ENCODE results near the gene SLC25A24.
"Not testable (repeated sequence)": the region's sequence is repeated elsewhere in the genome, so short reads cannot be mapped to it uniquely, and the experiment has no call there.

The SLC25A24 gene

DNA sequence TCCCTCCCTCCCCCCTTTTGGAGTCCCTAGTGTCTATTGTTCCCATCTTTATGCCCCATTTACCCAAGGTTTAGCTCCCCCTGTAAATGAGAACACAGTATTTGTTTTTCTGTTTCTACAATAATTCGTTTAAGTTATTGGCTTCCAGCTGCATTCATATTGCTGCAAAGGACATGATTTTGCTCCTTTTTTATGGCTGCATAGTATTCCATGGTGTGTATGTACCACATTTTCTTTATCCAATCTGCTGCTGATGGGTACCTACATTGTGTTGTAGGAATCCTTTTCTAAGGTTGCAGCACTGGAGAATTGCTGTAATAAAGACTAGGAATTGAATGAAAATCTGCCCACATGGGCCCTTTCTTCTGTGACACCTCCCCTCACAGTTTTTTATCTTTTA, 6.8 kb downstream of the SLC25A24 start:
- DNase-seq = no peak

DNA sequence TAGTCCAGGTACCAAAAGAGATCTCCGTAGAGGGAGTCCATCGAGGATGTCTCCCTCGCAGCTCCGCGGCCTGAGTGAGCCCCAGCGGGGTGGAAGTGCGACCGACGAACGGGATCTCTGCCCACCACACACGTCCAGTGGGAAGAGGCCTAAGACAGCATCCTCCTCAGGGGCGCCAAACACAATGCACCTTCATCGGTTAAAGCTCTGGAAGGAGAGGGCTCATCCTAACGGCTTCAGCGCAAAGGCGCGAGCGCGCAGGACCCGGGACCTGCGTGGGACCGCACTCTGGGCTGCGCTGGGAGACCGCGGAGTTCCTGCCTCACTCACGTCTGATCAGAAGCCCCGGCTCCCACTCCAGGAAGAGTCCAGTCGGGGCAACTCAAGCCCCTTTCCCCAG, 7.6 kb downstream of the SLC25A24 start:
- DNase-seq = no peak

DNA sequence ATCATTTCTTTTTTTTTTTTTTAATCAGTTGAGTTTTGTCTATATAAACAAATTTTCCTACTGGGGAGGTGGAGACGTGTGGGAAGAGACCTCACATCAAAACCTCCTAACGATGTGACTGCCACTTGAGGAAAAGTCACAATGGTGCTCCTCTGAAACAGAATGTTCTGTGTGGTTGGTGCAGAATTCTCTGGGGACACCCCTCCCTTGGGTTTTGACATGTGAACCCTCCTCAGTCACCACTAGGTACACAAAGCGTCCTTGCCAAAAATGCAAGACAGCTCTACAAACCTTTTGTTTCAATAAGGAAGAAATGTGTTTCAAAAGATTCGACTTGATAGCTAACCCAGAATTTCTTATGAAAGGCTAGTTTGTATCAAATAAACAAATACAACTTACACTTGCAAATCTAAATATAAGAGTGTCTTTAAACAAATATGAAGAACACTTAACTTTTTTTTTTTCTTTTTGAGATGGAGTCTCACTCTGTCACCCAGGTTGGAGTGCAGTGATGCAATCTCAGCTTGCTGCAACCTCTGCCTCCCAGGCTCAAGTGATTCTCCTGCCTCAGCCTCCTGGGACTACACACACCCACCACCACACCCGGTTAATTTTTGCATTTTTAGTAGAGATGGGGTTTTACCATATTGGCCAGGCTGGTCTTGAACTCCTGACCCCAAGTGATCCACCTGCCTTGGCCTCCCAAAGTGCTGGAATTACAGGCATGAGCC, 9.3 kb downstream of the SLC25A24 start:
- no peak for DNase-seq

DNA sequence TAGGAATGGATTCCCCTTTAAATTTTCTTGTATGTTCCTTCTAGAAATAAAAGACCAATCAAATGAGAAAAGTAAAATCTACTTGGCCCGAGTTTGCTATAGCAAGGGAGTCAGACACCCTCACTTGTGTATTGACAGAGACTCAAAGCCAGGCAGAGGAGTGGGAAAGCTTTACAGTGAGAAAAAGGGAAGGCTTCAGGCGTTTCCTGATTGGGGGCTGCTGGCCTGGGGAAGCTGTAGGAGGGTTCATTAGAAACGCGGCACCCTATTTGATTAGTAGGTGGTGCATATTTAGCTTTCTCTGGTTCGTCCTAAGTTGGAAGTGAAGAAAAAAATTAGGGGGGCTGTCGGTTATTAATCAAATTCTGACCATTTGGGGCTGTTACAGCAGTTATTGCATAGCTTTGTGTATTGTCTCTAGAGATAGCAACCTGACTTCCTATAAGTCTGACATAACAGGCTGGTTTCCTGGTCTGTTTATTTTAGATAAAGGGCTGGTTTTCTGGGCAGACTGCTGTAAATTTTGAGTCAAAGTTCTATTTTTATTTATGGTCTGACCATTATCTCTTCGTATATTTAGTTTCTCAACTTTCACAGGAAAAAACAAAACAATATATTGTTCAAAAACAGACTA, 10.0 kb downstream of the SLC25A24 start:
- DNase-seq = no peak

DNA sequence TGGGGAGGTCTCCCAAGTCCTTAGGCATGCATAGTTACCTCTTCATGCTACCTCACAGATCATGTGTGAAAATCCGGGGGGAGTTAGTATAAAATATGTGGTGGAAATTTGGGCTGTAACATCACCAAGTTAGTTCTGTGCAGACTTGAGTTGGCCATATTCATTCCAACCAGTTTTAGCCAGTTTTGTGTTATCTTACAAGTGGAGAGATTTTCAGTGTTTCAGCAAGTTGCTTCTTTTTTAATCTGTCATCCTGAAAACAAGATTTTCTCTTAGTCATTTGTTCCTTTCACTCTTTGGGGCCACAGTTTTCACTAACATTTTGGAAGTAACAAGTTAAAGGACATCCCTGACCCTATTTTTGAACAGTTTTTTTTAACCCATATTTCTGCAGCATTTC, 11.3 kb downstream of the SLC25A24 start:
- no peak for DNase-seq

DNA sequence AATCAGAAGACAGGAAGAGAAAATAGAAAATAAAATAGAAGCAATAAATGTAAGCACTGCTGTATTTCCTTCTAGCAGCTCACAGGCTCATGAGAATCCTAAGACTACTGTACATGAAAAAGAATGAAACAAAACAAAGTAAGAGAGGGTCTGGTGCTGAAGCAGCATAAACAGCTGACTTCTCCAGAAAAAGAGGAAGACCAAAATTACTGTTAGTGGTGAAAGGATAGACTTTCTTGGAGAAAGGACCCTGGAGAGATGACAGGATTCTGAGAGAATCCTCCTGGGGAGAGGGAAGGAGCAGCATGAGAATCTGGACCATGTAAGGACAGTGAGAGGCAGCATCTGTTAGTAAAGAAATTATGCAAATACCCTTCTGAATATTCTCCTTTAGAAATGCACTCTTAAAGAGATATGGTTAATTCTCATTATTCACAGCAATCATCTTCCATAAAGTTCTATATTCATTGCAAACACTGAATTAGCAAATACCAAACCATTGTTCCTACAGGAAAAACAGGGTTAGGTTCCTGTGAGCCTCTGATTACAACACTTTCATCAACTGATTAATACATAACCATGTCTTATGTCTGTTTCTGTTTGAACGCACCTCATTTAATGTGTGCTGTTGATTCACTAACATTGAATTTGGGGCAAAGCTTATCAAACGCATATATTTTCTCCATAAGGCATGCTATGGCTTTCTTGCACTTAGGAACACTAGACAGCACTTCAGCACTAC, 17.0 kb downstream of the SLC25A24 start:
- DNase-seq = no peak

DNA sequence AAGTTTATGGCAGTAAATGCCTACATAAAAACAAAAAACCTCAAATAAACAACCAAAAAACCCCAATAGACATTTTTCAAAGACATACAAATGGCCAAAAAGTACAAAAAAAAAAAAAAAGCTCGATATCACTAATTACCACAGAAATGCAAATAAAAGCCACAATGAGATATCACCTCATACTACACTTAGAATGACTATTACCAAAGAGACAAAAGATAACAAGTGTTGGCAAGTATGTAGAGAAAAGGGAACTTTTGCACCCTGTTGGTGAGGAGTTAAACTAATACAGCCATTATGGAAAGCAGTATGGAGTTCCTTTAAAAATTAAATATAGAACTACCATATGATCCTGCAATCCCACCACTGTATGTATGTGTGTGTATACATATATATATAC, 21.1 kb downstream of the SLC25A24 start:
- no peak for DNase-seq

DNA sequence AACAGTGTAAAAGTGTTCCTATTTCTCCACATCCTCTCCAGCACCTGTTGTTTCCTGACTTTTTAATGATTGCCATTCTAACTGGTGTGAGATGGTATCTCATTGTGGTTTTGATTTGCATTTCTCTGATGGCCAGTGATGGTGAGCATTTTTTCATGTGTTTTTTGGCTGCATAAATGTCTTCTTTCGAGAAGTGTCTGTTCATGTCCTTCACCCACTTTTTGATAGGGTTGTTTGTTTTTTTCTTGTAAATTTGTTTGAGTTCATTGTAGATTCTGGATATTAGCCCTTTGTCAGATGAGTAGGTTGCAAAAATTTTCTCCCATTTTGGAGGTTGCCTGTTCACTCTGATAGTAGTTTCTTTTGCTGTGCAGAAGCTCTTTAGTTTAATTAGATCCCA, 37.7 kb downstream of the SLC25A24 start:
- DNase-seq = not testable (repeated sequence)

DNA sequence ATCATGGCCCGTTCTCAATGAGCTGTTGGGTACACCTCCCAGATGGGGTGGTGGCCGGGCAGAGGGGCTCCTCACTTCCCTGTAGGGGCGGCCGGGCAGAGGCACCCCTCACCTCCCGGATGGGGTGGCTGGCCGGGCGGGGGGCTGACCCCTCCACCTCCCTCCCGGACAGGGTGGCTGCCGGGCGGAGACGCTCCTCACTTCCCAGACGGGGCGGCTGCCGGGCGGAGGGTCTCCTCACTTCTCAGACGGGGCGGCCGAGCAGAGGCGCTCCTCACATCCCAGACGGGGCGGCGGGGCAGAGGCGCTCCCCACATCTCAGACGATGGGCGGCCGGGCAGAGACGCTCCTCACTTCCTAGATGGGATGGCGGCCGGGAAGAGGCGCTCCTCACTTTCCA, 40.2 kb downstream of the SLC25A24 start:
- not testable (repeated sequence) for DNase-seq

DNA sequence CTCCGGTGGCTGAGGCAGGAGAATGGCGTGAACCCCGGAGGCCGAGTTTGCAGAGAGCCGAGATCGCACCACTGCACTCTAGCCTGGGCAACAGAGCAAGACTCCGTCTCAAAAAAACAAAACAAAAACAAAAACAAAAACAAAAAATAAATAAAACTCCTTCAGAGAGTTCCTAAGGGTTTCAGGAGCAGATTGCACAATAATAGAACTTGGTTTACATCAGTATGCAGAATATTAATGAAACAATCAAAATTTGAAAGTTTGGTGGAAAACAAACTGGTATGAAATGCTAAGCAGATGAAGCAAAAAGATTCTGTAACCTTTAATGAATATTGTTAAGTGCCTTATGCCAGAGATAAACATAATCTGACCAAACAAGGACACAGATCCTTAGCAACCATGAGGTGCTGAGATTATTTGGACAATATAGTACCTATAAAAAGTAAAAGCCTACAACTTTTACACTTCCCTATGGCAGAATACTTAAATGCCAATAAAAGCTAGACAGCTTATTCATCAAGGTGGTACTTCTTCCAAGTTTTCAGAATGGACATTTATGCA, 41.2 kb downstream of the SLC25A24 start:
- no peak for DNase-seq

DNA sequence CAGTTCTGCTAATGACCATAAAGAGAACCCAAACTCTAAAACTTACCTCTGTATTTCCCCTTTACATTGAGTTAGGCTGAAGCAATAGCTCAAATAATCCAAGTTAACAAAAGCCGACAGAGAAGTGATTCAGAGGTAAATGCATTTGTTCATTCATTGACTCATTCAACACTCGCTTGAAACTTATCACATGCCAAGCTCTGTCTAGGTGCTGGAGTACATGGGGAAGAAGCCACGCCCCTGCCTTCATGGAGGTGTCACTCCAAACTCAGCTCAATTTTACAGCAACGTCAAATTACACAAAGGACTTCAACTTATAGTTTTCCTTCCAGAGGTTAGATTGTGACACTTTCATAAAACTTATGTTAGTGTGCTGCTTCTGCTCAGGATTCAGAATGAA, 45.8 kb downstream of the SLC25A24 start:
- DNase-seq = no peak

DNA sequence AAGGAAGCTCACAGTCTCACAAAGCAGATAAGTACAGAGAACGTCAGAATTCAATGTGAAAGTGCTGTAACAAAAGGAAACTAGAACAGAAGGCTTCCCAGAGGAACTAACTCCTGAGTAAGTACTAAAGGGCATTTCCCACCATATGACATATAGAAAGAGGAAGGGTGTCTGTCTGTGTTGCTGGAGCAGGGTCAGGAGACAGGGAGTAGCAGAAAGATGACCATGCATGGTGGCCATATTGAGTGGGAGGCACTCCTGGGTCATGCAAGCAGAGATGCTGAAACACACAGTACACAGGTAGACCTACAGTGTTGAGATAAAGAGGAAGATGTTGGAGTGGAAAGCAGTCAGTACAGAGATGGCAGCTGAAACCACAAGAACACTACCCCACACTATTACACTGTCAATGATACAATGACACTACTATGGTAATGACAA, 47.3 kb downstream of the SLC25A24 start:
- DNase-seq = no peak

DNA sequence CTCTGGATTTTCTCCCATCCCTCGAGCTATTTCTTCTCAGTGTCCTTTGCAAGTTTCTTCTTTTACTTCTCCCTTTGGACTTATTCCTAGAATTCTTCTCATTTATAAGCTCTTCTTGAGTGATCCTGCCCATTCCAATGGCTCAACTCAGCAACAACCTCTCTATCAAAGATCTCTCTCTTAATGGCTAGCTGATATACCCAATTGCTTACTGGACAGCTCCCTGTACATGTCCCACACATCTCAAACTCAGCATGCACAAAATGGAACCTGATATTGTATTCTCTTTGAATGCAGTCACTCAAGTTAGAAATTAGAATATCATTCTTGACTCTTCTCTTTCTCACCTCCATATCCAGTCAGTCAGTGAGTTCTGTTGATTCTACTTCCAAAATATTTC, 48.6 kb downstream of the SLC25A24 start:
- DNase-seq = no peak

DNA sequence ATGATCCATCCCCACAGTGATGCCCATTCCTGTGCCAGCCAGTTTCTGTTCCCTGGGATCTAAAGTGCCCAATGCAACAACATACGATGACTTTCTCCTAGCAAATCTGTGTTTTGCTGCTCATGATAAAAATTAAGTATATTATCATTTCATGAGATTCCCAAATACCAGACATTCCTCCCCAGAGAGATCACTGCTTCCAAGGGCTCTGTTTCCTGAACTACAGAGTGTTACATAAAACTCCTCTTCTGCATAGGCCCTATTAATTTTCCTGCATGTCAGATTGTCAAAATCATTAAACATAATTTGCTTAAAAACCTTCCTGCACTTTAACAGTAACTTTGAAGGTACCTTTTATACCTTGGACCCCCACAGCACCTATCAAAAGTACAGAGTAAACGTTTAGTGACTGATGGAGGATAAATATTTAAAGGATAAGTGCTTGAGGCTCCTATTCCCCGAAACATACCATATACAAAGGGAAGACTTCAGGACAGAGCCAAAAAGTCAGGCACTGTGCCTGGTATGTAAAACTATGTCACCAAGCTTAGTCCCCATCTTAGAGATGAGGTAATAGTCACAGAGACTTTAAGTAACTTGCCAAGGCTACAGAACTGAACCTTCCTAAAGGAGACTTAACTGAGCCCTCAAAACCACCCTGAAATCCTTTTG, 50.2 kb downstream of the SLC25A24 start:
- DNase-seq = no peak

DNA sequence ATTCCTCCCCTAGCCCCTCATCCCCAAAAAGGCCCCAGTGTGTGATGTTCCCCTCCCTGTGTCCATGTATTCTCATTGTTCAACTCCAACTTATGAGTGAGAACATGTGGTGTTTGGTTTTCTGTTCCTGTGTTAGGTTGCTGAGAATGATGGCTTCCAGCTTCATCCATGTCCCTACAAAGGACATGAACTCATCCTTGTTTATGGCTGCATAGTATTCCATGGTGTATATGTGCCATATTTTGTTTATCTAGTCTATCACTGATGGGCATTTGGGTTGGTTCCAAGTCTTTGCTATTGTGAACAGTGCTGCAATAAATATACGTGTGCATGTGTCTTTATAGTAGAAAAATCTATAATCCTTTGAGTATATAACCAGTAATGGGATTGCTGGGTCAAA, 55.6 kb downstream of the SLC25A24 start:
- DNase-seq = not testable (repeated sequence)

DNA sequence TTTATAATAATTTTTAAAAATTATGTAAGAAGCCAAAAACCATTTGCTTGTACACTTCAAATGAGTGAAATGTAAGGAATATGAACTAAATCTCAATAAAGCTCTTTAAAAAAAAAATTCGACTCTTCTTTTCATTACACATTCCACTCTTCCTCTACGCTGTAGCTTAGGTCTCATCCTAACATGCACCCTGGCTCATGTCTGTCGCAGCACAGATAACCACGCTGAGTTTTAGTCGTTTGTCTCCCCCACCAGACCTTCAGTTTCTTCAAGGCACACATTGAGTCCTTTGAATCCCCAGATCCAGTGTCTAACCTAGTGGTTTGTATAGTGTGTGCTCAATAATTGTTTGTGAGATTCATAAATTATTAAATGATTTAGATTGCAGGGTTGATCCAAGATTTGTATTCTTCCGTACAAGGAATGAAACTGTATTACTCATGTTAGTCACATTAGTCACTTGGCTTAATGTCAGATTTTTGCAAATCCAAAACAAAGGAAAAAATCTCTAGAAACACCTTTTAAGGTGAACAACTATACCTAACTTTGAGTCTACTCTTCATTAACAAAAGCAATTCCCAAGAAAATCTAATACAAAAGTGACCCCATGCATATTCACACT, 57.3 kb downstream of the SLC25A24 start:
- DNase-seq = no peak

DNA sequence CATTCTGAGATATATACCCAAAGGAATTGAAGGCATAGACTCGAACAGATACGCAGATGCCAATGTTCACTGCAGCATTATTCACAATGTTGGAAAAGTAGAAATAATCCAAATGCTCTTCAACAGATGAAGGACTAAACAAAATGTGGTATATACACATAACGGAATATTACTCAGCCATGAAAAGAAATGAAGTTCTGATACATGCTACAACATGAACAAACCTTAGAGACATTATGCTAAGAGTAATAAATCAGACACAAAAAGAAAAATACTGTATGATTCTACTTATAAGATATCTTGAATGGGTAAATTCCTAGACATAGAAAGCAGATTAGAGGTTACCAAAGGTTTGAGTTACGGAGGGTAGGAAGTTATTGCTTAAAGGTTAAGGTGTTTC, 57.9 kb downstream of the SLC25A24 start:
- DNase-seq = no peak

DNA sequence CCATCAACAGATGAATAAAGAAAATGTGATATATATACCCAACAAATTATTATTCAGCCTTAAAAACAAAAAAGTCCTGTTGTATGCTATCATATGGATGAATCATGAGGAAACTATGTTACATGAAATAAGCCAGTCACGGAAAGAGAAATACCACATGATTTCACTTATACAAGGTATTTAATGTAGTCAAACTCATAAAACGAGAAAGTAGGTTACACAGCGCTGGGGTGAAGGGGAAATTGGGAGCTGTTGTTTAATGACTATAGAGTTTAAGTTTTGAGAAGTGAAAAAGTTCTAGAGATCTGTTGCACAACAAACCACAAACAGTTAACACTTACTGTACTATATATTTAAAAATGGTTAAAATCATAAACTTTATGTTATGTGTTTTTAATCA, 58.5 kb downstream of the SLC25A24 start:
- DNase-seq = no peak

DNA sequence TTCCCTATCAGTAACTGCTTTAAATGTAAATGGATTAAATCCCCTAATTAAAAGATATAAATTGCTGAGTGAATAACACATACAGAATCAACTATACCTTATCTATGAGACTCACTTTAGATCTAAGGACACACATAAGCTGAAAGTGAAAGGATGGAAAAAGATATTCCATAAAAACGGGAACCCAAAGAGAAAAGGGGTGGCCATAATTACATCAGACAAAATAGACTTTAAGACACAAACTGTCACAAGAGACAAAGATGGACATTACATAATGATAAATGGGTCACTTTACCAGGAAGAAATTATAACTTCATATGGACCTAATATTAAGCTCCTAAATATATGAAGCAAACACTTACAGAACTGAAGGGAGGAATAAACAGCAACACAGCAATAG, 59.2 kb downstream of the SLC25A24 start:
- DNase-seq = no peak

DNA sequence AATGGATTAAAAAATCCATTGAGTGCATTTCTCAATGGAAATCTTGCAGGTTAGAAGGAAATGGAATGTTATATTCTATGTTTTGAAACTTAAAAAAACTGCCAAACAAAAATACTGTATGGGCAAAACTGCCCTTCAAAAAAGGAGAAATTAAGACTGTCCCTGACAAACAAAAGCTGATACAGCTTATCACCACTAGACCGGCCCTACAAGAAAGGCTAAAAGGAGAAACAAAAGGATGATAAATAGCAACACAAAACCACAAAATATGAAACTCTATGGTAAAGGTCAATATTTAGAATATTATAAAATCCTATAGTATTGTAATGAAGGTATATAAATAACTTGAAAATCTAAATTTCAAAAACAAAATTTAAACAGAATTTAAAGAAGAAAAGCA, 60.0 kb downstream of the SLC25A24 start:
- no peak for DNase-seq

DNA sequence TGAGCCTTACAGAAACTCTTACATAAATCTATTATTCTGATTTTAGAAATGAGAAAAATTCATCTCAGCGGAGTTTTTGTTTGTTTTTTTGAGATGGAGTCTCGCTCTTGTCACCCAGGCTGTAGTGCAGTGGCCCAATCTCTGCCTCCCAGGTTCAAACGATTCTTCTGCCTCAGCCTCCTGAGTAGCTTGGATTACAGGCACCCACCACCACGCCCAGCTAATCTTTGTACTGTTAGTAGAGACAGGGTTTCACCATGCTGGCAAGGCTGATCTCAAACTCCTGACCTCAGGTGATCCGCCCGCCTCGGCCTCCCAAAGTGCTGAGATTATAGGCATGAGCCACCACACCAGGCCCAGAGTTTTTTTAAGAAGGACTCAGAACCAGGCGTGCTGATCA, 60.6 kb downstream of the SLC25A24 start:
- not testable (repeated sequence) for DNase-seq

DNA sequence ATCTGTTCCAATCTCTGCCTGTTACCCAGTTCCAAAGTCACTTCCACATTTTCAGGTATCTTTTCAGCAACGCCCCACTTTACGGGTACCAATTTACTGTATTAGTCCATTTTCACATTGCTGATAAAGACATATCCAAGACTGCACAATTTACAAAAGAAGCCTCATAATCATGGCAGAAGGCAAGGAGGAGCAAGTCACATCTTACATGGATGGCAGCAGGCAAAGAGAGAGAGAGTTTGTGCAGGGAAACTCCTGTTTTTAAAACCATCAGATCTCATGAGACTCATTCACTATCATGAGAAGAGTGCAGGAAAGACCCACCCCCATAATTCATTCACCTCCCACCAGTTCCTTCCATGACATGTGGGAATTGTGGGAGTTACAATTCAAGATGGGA, 67.0 kb downstream of the SLC25A24 start:
- DNase-seq = not testable (repeated sequence)

DNA sequence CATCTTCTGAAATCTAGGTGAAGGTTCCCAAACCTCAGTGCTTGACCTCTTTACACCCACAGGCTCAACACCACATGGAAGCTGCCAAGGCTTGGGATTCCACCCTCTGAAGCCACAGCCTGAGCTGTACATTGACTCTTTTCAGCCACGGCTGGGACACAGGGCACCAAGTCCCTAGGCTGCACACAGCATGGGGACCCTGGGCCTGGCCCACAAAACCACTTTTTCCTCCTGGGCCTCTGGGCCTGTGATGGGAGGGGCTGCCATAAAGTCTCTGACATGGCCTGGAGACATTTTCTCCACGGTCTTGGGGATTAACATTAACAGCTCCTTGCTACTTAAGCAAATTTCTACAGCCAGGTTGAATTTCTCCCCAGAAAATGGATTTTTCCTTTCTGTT, 67.8 kb downstream of the SLC25A24 start:
- DNase-seq = not testable (repeated sequence)
